ENCODE measurements around the gene CUL7.

DNA sequence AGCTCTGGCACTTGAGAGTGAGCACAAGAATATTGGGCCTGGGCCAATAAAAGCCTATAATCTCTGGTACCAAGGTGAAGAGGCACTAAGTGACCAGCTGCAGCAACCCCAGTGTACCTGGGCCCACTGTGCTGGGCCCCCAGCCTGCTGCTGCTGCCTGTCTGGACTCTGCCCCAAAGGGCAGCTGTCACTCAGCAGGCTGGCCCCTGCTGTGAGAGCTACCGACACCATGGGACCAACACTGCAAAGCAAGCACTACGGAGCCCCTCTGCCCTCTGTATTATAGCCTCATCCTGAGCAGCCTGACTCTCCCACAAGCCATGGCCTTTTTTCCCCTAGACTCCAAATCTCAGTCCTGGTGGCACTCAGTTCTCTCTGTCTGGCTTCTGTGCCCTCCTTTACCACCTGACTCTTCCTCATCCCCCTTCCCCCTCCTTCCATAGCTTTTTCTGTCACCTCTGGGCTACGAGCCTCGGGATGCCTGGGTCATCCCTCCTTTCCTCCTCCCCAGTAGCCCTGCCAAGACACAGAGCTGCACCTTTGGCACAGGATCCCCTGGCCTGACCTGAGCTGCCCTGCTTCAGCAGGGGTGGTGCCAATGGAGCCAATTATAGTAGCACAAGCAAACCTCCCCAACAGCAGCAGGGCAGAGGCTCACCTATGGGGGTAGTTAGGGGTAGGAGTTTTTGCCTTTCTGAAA lies 18.0 kb downstream of the CUL7 start:
- TF ChIP-seq, protein P1, sequence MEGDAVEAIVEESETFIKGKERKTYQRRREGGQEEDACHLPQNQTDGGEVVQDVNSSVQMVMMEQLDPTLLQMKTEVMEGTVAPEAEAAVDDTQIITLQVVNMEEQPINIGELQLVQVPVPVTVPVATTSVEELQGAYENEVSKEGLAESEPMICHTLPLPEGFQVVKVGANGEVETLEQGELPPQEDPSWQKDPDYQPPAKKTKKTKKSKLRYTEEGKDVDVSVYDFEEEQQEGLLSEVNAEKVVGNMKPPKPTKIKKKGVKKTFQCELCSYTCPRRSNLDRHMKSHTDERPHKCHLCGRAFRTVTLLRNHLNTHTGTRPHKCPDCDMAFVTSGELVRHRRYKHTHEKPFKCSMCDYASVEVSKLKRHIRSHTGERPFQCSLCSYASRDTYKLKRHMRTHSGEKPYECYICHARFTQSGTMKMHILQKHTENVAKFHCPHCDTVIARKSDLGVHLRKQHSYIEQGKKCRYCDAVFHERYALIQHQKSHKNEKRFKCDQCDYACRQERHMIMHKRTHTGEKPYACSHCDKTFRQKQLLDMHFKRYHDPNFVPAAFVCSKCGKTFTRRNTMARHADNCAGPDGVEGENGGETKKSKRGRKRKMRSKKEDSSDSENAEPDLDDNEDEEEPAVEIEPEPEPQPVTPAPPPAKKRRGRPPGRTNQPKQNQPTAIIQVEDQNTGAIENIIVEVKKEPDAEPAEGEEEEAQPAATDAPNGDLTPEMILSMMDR (IDR thresholded peaks at IDR 0.05; ENCODE audit: low read depth, low read length), result no peak
- no peak for TF ChIP-seq MYC (IDR thresholded peaks at IDR 0.05; ENCODE audit: low read depth, low read length)
